Keratinocyte (primary cell): ENCODE results near the gene SLC30A7.

Experiments used
- CTCF ChIP-seq, 3 experiments: IDR thresholded peaks in 1 of 3; conservative IDR thresholded peaks in 1 of 3; optimal IDR thresholded peaks in 1 of 3; 2 replicates in 2 of 3; 3 replicates in 1 of 3; pipeline versions ENCODE3 to v1.5.1; 2011; ENCODE audit warnings: low read length in 3 of 3, mild to moderate bottlenecking in 3 of 3, moderate library complexity in 2 of 3, control low read depth in 1 of 3, inconsistent platforms in 1 of 3; ENCODE audit not compliant: insufficient read depth in 2 of 3; ENCODE audit errors: extremely low read depth in 1 of 3
- EZH2 ChIP-seq: IDR thresholded peaks from one replicate; pipeline ENCODE4 v1.6.1; 2012; ENCODE audit warnings: inconsistent platforms, mild to moderate bottlenecking, low read length, moderate library complexity

- no peak for TF ChIP-seq CTCF (optimal IDR thresholded peaks at IDR 0.05 in 1 of 3, IDR thresholded peaks at IDR 0.05 in 1 of 3, conservative IDR thresholded peaks at IDR 0.05 in 1 of 3; ENCODE audit: extremely low read depth in 1 of 3, insufficient read depth in 2 of 3, low read length in 3 of 3)
- no peak for TF ChIP-seq EZH2
Measured at GRCh38 chr1:100972185-100972584, 76.3 kb downstream of the SLC30A7 start.
